H54 (cell line): ENCODE measurements around the gene TJAP1.

Source experiments
- DNase-seq: peaks from one replicate; pipeline ENCODE4 v3.0.0; 2011; ENCODE audit warnings: low spot score, mixed read lengths; ENCODE audit not compliant: insufficient read length
- FAIRE-seq: peaks from 3 replicates; lab custom pipeline; 2011; peaks lifted over from hg19 to GRCh38; lab: Jason Lieb, UNC
- POLR2A ChIP-seq: IDR thresholded peaks from 2 replicates; pipeline ENCODE4 v1.6.1; 2011; ENCODE audit warnings: low read depth, mild to moderate bottlenecking, low read length

Gene TJAP1

GRCh38 chr6:43477235-43478007, at the start of gene TJAP1:
TJAP1 (plus strand) TSS chr6:43477570; CDS start chr6:43499002, 21,432 bp downstream.
- FAIRE-seq (peak; percentile 86), DNase-seq (peak; percentile 85)
- TF ChIP-seq POLR2A = peak; percentile 88

- DNase-seq (no peak), FAIRE-seq (no peak)
- TF ChIP-seq POLR2A = no peak
Observed at GRCh38 chr6:43428112-43428570, 49.2 kb upstream of the TJAP1 start.

GRCh38 chr6:43428874-43429273, 48.5 kb upstream of the TJAP1 start:
- no peak for TF ChIP-seq POLR2A
- DNase-seq = no peak
- FAIRE-seq = no peak

- FAIRE-seq (no peak), DNase-seq (no peak)
- TF ChIP-seq POLR2A = no peak
Observed at GRCh38 chr6:43432009-43432945, 45.1 kb upstream of the TJAP1 start.

- FAIRE-seq (no peak), DNase-seq (no peak)
- TF ChIP-seq POLR2A = no peak
Observed at GRCh38 chr6:43433148-43433547, 44.2 kb upstream of the TJAP1 start.

- no peak for TF ChIP-seq POLR2A
- FAIRE-seq (no peak), DNase-seq (no peak)
Observed at GRCh38 chr6:43434001-43434840, 43.1 kb upstream of the TJAP1 start.

GRCh38 chr6:43434943-43435342, 42.4 kb upstream of the TJAP1 start:
- TF ChIP-seq POLR2A = no peak
- DNase-seq (no peak), FAIRE-seq (no peak)

- TF ChIP-seq POLR2A = no peak
- FAIRE-seq (no peak), DNase-seq (no peak)
Observed at GRCh38 chr6:43435682-43436437, 41.5 kb upstream of the TJAP1 start.

DNA sequence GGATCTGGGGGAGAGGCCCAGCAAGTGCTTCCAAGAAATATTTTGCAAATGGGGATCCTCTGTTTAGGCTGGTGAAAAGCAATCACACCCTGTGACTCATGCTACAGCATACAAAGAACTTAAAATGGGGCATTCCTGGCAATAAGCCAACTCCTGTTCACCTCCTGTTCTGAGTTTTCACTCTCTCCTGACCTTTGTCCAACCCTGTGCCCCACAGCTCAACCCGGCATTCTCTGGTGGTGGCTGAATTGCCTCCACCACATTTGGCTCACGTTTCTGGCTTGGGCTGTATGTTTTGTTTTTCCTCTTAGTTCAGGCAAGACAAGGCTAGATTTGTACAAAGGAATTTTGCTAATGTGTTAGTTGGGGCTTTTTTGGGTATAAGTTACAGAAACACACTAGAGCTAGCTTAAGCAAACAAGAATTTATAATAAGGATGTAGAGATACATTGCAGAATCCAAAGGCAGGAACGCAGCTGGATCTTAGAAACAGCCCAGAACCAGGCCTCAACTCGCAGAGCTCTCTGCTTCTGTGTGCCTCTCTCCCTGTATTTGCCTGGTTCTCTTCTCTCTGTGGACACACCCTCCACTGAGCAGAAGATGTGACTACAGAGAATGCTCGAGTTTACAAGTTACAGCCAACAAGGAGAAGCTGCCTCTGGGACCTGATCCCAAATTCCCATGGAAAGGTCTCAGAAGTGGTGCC, 40.6 kb upstream of the TJAP1 start:
- TF ChIP-seq POLR2A = no peak
- DNase-seq (peak; percentile 81), FAIRE-seq (peak; percentile 86)

GRCh38 chr6:43437700-43438099, 39.7 kb upstream of the TJAP1 start:
- DNase-seq (no peak), FAIRE-seq (no peak)
- TF ChIP-seq POLR2A = no peak

- FAIRE-seq (no peak), DNase-seq (no peak)
- TF ChIP-seq POLR2A = no peak
Observed at GRCh38 chr6:43442935-43443334, 34.4 kb upstream of the TJAP1 start.

- TF ChIP-seq POLR2A = no peak
- DNase-seq (no peak), FAIRE-seq (no peak)
Observed at GRCh38 chr6:43444036-43444435, 33.3 kb upstream of the TJAP1 start.

DNA sequence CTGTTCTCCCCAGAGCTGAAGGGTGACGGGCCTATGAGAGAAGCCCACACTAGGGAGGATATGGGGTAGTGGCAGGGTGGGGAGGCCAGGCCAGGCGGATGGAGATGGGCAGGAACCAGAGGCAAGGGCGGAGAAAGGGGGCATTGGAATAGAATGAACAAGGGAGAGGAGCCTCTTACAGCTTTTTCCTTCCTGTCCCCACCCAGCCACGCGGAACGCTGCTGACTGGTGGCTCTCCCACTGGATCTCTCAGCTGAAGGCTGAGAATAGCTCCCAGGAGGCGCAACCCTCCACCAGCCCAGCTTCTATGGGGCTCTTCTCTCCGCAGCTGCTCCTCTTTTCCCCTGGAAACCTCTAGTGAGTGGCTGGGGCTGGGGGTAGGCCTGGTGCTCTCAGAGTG, 32.8 kb upstream of the TJAP1 start:
- DNase-seq = no peak
- FAIRE-seq = no peak
- no peak for TF ChIP-seq POLR2A
